Right cardiac atrium (tissue), 5 donors: ENCODE data around the gene KIZ. TPM values are rescaled to one million over a fixed set of nuclear protein-coding genes. Genes with fewer than 3 reads are reported as not detected.
"Not testable (repeated sequence)": the region's sequence is repeated elsewhere in the genome, so short reads cannot be mapped to it uniquely, and the experiment has no call there.

ENCODE experiments used
- ATAC-seq, 2 donors: fragments of 200-7000 bp; cut with Tn5 transposase; one replicate each; pipeline versions ENCODE4 v1.8.0 to v1.9.1; 2020; ENCODE audit warnings: moderate library complexity in 2 of 2, mild to moderate bottlenecking in 1 of 2
- DNase-seq, 3 donors: peaks; one replicate each; pipeline ENCODE4 v3.0.0-alpha.2; 2020
- H3K27ac ChIP-seq: one replicate; pipeline ENCODE4 v1.5.1; 2013; ENCODE audit warnings: mild to moderate bottlenecking, low read length, control low read depth, moderate library complexity
- H3K27me3 ChIP-seq: one replicate; pipeline ENCODE4 v1.6.1; 2013; ENCODE audit not compliant: control insufficient read depth, insufficient read depth
- H3K4me1 ChIP-seq: one replicate; pipeline ENCODE4 v1.6.1; 2013; ENCODE audit warnings: low read length; ENCODE audit not compliant: control insufficient read depth, insufficient read depth
- H3K4me3 ChIP-seq: one replicate; pipeline ENCODE4 v1.5.1; 2013; ENCODE audit warnings: low read length, control low read depth
- H3K9me3 ChIP-seq: one replicate; pipeline ENCODE4 v1.6.1; 2013; ENCODE audit warnings: low read length; ENCODE audit not compliant: control insufficient read depth
- WGBS: extraction: QIAGEN DNeasy Blood & Tissue Kit; methylation state at CpG from one replicate; pipeline ENCODE4 v1.1.7; 2013; 5-methylcytosine and 5-hydroxymethylcytosine counted together
- intact Hi-C, 4 donors: fragments of 100-400 bp; cut with DNase I; formaldehyde crosslinking; loops; one replicate each; pipeline versions ENCODE4 v1.11.0 to v1.14.0; 2022 to 2023
- polyA plus RNA-seq: library from polyadenylated mRNA; stranded (reverse); fragments of 200-250 nt; gene quantifications from one replicate; pipeline ENCODE4 v1.2.3, GENCODE V29; 2013
- total RNA-seq, 4 donors: library from RNA; stranded (reverse); fragmentation: NEBNext Ultra II Directional; extraction: Animal tissue kit (Norgen Biotek cat#: 25700); gene quantifications; one replicate each; pipeline ENCODE4 v1.2.1, GENCODE V29; 2021
- donor health status: healthy with polysubstance abuse.
- donor health status: DM: no; HTN: yes; CAD: no.
- donor health status: DM: no; HTN: no; CAD: no.
- donor health status: DM: no; HTN: yes; CAD: no; lungs with severe emphysema.
- donor health status: DM: yes; HTN: yes; CAD: no.

Gene KIZ
- total and polyA plus RNA-seq, 5 donors: 16.1 to 37.7 (median 18.3) TPM

- WGBS: 72% methylated on average over 5 of the region's 5 CpGs
- no peak for DNase-seq
Observed at GRCh38 chr20:21161926-21162325, 36.0 kb downstream of the KIZ start.

DNA sequence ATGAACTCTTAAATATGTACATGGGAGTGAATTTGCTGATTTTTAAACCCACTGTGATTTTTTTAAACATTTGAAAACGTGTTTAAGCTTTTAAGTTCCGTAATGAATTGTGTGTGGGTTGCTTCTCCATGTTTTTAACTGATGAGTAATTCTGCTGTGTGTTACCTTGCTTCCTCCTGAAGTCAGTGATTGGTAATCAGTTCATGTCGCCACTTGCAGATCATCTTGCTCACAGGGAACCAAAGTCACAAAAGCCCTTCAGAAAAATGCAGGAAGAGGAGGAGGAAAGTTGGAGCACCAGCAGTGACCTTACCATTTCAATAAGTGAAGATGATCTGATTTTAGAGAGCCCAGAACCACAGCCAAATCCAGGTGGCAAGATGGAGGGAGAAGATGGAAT lies 36.7 kb downstream of the KIZ start:
- intact Hi-C loops: no loop called here

More at GRCh38 chr20:21161926-21162325, 36.0 kb downstream of the KIZ start:
- H3K4me1 ChIP-seq: no peaks in the 10 kb centered on the region
- no peak overlapping the region for H3K27ac ChIP-seq
- no peaks in the 10 kb centered on the region for H3K9me3 ChIP-seq
- intact Hi-C loops: no loop called here
- peak in 1 of 2 donors; percentile 75 for ATAC-seq
- no peak overlapping the region for H3K4me3 ChIP-seq
- no peaks in the 10 kb centered on the region for H3K27me3 ChIP-seq

GRCh38 chr20:21166801-21167200 lies 40.9 kb downstream of the KIZ start:
- no peak overlapping the region for H3K4me3 ChIP-seq
- H3K9me3 ChIP-seq: no peaks in the 10 kb centered on the region
- H3K4me1 ChIP-seq: no peaks in the 10 kb centered on the region
- WGBS: 88% methylated on average over 2 of the region's 2 CpGs
- no peaks in the 10 kb centered on the region for H3K27me3 ChIP-seq
- intact Hi-C loops: no loop called here
- DNase-seq: no peak
- no peak for ATAC-seq
- no peak overlapping the region for H3K27ac ChIP-seq

More for the DNA sequence above, 36.7 kb downstream of the KIZ start:
- no peak overlapping the region for H3K4me3 ChIP-seq
- no peak overlapping the region for H3K27ac ChIP-seq
- H3K9me3 ChIP-seq: no peaks in the 10 kb centered on the region
- 83% methylated on average over 3 of the region's 3 CpGs for WGBS
- H3K4me1 ChIP-seq: no peaks in the 10 kb centered on the region
- DNase-seq: no peak
- ATAC-seq: no peak
- H3K27me3 ChIP-seq: no peaks in the 10 kb centered on the region

DNA sequence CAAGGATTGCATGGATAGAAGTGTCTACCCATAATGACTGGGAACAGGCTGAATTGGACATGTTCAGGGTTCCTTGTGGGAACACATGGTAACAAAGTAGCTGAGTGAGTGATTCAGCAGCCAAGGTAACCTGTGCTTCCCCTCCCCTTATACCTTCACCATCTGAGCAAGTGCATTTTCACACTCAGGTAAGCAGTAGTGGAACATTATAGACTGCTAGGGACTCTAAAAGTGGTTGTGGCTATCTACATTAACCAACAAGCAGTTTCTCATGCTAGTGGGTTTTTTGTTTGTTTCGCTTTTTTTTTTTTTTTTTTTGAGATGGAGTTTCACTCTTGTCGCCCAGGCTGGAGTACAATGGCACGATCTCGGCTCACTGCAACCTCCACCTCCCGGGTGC lies 41.4 kb downstream of the KIZ start:
- intact Hi-C loops: no loop called here
- over 99% methylated on average over 5 of the region's 5 CpGs for WGBS
- H3K27me3 ChIP-seq: no peaks in the 10 kb centered on the region

GRCh38 chr20:21168061-21168460 lies 42.2 kb downstream of the KIZ start:
- ATAC-seq, H3K27ac ChIP-seq, H3K4me1 ChIP-seq, H3K27me3 ChIP-seq, H3K4me3 ChIP-seq, DNase-seq, H3K9me3 ChIP-seq, intact Hi-C loops: not testable (repeated sequence)
- WGBS: 98% methylated on average over 3 of the region's 3 CpGs

More for the DNA sequence above, 41.4 kb downstream of the KIZ start:
- H3K4me1 ChIP-seq: no peaks in the 10 kb centered on the region
- ATAC-seq (no peak), DNase-seq (no peak)
- no peaks in the 10 kb centered on the region for H3K9me3 ChIP-seq
- H3K4me3 ChIP-seq: no peak overlapping the region
- no peak overlapping the region for H3K27ac ChIP-seq

DNA sequence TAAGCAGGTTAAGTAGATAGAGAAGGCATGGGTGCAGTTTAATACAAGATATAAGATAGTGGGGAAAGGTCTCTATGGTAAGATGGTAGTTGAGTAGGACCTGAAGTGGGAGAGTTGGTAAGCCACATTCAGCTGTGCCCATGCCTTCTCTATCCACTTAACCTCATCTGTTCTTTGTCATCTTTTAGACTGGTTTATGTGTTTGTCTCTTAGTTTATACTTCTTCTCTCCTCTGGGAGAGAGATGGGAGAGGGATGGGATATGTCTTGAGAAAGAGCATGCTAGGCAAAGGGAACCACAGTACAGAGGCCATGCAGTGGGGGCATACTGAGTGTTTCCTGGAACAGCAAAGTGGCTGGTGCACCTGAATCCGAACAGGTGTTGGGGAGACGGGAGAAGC lies 46.7 kb downstream of the KIZ start:
- no peak for ATAC-seq
- no peak overlapping the region for H3K4me3 ChIP-seq

GRCh38 chr20:21173485-21173884 lies 47.6 kb downstream of the KIZ start:
- Histone ChIP-seq H3K27me3 (no peaks in the 10 kb centered on the region), H3K4me3 (no peak overlapping the region), H3K9me3 (no peaks in the 10 kb centered on the region), H3K4me1 (no peaks in the 10 kb centered on the region), H3K27ac (no peak overlapping the region)
- intact Hi-C loops: no loop called here
- 64% methylated on average over 2 of the region's 2 CpGs for WGBS
- ATAC-seq (no peak), DNase-seq (no peak)

More for the DNA sequence above, 46.7 kb downstream of the KIZ start:
- no peak for DNase-seq
- Histone ChIP-seq H3K4me1 (no peaks in the 10 kb centered on the region), H3K27me3 (no peaks in the 10 kb centered on the region), H3K9me3 (no peaks in the 10 kb centered on the region), H3K27ac (no peak overlapping the region)
- intact Hi-C loops: no loop called here
- WGBS: 98% methylated on average over 2 of the region's 2 CpGs

DNA sequence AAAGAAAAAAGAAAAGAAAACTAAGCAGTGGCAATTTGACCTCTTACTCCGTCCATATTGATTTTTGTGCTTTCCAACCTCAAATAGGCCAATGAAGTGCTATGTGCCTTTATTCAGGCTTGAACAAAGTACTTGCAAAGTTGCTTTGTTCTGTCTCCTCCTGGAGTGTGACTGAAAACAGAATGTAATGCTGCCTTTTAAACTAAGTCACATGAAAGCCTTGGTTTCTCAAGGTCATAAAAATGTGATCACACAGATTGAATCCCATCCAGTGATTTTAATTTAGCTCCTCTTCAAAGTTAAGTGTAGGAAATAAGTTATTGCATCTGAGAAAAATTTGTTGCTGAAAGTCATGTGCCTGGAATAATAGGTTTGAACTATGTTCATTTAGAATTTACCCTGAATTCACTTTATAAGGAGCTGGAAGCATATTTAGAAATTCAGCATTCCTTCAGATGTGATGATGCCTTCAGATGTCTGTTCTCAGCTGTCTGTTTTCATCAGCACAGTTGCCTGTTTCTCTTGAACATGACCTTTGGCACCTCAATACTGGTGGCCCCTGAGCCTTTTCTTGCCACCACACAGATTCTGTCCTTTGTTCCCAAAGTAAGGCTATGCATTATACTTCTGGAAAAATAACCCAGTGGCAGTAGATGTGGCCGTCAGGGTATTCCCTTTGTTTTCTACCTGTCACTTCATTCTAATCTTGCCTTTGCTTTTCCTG lies 48.8 kb downstream of the KIZ start:
- intact Hi-C loops: no loop called here
- Histone ChIP-seq H3K9me3 (no peaks in the 10 kb centered on the region), H3K27me3 (no peaks in the 10 kb centered on the region), H3K4me1 (no peaks in the 10 kb centered on the region), H3K27ac (no peak overlapping the region), H3K4me3 (no peak overlapping the region)
- 91% methylated on average over 2 of the region's 2 CpGs for WGBS
- ATAC-seq (no peak), DNase-seq (no peak)

DNA sequence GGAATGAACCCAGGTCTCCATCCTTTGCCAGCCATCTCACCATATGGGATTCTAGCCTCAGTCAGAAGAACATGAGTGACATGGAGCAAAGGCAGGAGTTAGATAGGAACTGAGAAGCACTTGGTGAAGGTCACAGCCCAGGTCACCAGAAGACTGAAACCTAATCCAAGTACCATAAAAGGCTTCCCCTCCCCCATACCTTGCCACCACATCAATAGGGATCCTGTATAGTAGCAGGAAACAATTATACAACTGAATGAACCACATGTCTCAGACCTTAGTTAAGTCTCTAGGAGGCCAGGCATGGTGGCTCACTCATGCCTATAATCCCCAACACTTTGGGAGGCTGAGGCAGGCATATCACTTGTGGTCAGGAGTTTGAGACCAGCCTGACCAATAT lies 49.6 kb downstream of the KIZ start:
- H3K9me3 ChIP-seq: no peaks in the 10 kb centered on the region
- H3K4me1 ChIP-seq: no peaks in the 10 kb centered on the region
- DNase-seq: no peak
- no peak overlapping the region for H3K4me3 ChIP-seq
- H3K27ac ChIP-seq: no peak overlapping the region
- intact Hi-C loops: no loop called here
- no peak for ATAC-seq
- H3K27me3 ChIP-seq: no peaks in the 10 kb centered on the region

- DNase-seq: no peak
- intact Hi-C loops: no loop called here
- Histone ChIP-seq H3K27me3 (no peaks in the 10 kb centered on the region), H3K4me3 (no peak overlapping the region), H3K27ac (no peak overlapping the region), H3K4me1 (peaks cover 2% of the 10 kb centered on the region), H3K9me3 (no peaks in the 10 kb centered on the region)
- ATAC-seq: no peak
- WGBS: 94% methylated on average over 2 of the region's 2 CpGs
Observed at GRCh38 chr20:21177767-21178166, 51.9 kb downstream of the KIZ start.

DNA sequence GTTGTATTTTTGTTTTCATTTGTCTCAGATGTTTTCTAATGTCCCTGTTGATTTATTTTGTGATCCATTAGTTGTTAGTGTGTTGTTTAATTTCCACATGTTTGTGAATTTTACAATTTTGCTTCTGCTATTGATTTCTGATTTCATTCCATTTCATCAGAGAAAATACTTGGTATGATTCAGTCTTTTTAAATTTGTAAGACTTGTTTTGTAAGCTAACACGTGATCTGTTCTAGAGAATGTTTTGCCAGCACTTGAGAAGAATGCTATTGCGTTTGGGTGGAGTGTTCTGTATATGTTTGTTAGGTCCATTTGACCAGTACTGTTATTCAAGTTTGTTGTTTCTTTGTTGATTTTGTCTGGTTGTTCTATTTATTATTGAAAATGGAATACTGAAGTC lies 53.9 kb downstream of the KIZ start:
- ATAC-seq: no peak
- H3K4me1 ChIP-seq: peaks cover 2% of the 10 kb centered on the region
- 81% methylated on average over 2 of the region's 2 CpGs for WGBS
- intact Hi-C loops: no loop called here
- H3K4me3 ChIP-seq: no peak overlapping the region
- no peak for DNase-seq
- no peak overlapping the region for H3K27ac ChIP-seq
- H3K27me3 ChIP-seq: no peaks in the 10 kb centered on the region
- no peaks in the 10 kb centered on the region for H3K9me3 ChIP-seq

GRCh38 chr20:21180248-21180647 lies 54.4 kb downstream of the KIZ start:
- H3K4me3 ChIP-seq: no peak overlapping the region
- peaks cover 2% of the 10 kb centered on the region for H3K4me1 ChIP-seq
- no peaks in the 10 kb centered on the region for H3K27me3 ChIP-seq
- no peak for ATAC-seq
- 73% methylated on average over 6 of the region's 6 CpGs for WGBS
- DNase-seq: no peak
- H3K27ac ChIP-seq: no peak overlapping the region
- H3K9me3 ChIP-seq: no peaks in the 10 kb centered on the region
- intact Hi-C loops: no loop called here
